Heart left ventricle (tissue), 16 donors: Measurements from ENCODE around the gene PLCB1. TPM values are rescaled to one million over a fixed set of nuclear protein-coding genes. Genes with fewer than 3 reads are reported as not detected.

Experiments used
- ATAC-seq, 4 donors: fragments of 200-7000 bp; cut with Tn5 transposase; one replicate each; pipeline ENCODE4 v1.9.1; 2020 to 2022; ENCODE audit warnings: moderate library complexity in 4 of 4, mild to moderate bottlenecking in 3 of 4, moderate number of reproducible peaks in 1 of 4
- DNase-seq, 5 donors: peaks; one replicate each; pipeline ENCODE4 v3.0.0-alpha.2; 2020
- H3K27ac ChIP-seq, 12 donors: fragments of 200-600 bp; sonication (generic) in 4 of 12; one replicate each; pipeline versions ENCODE4 v1.5.0 to v1.8.0; 2016 to 2022; ENCODE audit warnings: mild to moderate bottlenecking in 2 of 12
- H3K27me3 ChIP-seq, 9 donors: fragments of 200-600 bp; sonication (generic) in 2 of 9; one replicate each; pipeline versions ENCODE4 v1.5.1 to v1.8.0; 2016 to 2022; ENCODE audit warnings: mild to moderate bottlenecking in 3 of 9
- H3K36me3 ChIP-seq, 9 donors: fragments of 200-600 bp; sonication (generic) in 2 of 9; one replicate each; pipeline versions ENCODE4 v1.5.0 to v1.8.0; 2018 to 2022; ENCODE audit warnings: mild to moderate bottlenecking in 2 of 9
- H3K4me1 ChIP-seq, 12 donors: fragments of 200-600 bp; sonication (generic) in 4 of 12; one replicate each; pipeline versions ENCODE4 v1.5.0 to v1.8.0; 2016 to 2022; ENCODE audit warnings: mild to moderate bottlenecking in 3 of 12
- H3K4me3 ChIP-seq, 12 donors: fragments of 200-600 bp; sonication (generic) in 4 of 12; one replicate each; pipeline versions ENCODE4 v1.5.0 to v1.8.0; 2017 to 2022; ENCODE audit warnings: mild to moderate bottlenecking in 9 of 12, moderate library complexity in 4 of 12
- H3K9me3 ChIP-seq, 12 donors: fragments of 200-600 bp; sonication (generic) in 4 of 12; one replicate each; pipeline versions ENCODE4 v1.5.0 to v1.8.0; 2016 to 2022; ENCODE audit warnings: mild to moderate bottlenecking in 1 of 12
- CTCF ChIP-seq, 12 donors: fragments of 200-600 bp; sonication (generic) in 4 of 12; IDR thresholded peaks; one replicate each; pipeline versions ENCODE4 v1.5.0 to v1.8.0; 2018 to 2022; ENCODE audit warnings: antibody characterized with exemption in 12 of 12, mild to moderate bottlenecking in 5 of 12
- POLR2A ChIP-seq, 2 donors: fragments of 450-650 bp; IDR thresholded peaks; one replicate each; pipeline ENCODE4 v1.6.1; 2017; ENCODE audit warnings: antibody characterized with exemption in 2 of 2, mild to moderate bottlenecking in 2 of 2, moderate library complexity in 2 of 2
- WGBS, 4 donors: extraction: QIAGEN DNeasy Blood & Tissue Kit in 2 of 4; methylation state at CpG; one replicate each; pipeline versions ENCODE4 v1.1.5 to v1.1.7; 2013 to 2018; 5-methylcytosine and 5-hydroxymethylcytosine counted together
- intact Hi-C, 10 donors: fragments of 100-400 bp; cut with DNase I; formaldehyde crosslinking; loops; one replicate each; pipeline versions ENCODE4 v1.11.1 to v1.14.2; 2022
- polyA plus RNA-seq, 2 donors: library from polyadenylated mRNA; stranded (reverse); fragments of 200-250 nt; gene quantifications; one replicate each; pipeline ENCODE4 v1.2.3, GENCODE V29; 2013
- total RNA-seq, 9 donors: library from RNA; depleted of rRNA in 2 of 9; stranded (reverse); fragments of >200 nt in 2 of 9; fragmentation: NEBNext Ultra II Directional in 3 of 9; extraction: Animal tissue kit (Norgen Biotek cat#: 25700) in 3 of 9; gene quantifications; one replicate each; pipeline versions ENCODE4 v1.1.0 to v1.2.4, GENCODE V29; 2016 to 2023
- donor health status: ischemic (EF 13 %, LVEDD 7.1; RV severe dilation, severe dysfunction).
- donor health status: healthy with polysubstance abuse.
- donor health status: DM: no; HTN: yes; CAD: no.
- donor health status: DM: no; HTN: no; CAD: no.
- donor health status: ischemic (EF 25% LVEDD 6.9; RV normal size, moderate dysfunction).
- donor health status: ischemic (EF 25% LVEDD 5.7; RV mildly dilated, moderate dysfunction).
- donor health status: healthy.
- donor health status: DM: yes; HTN: yes; CAD: no.
- donor health status: ischemic (EF 35%, LVEDD 5.7; RV mildly dilated, moderate dysfunction).
- donor health status: nonischemic (EF 11% LVEDD 7.7; RV severe dilation, severe dysfunction).
- donor health status: DM: yes; HTN: yes; CAD: no.
- donor health status: PGD.
- donor health status: ischemic (EF 29% LVEDD 5.4; RV normal size, mild dysfunction).
- donor health status: nonischemic (EF 23%, LVEDD 6.1; RV moderate dilation, normal function).

The PLCB1 gene
- total and polyA plus RNA-seq, 11 donors: 2.5 to 12.1 (median 7.4) TPM

- H3K9me3 ChIP-seq: no peaks in the 10 kb centered on the region
- no peak overlapping the region for H3K4me3 ChIP-seq
- ATAC-seq (no peak), DNase-seq (no peak)
- no peak for TF ChIP-seq CTCF (IDR thresholded peaks at IDR 0.05)
- no peak for TF ChIP-seq POLR2A (IDR thresholded peaks at IDR 0.05)
- no peaks in the 10 kb centered on the region for H3K27me3 ChIP-seq
- intact Hi-C loops: loop anchor here in 1 of 10 donors (5.0 kb wide), 1 partner anchor 35 kb away; no protein-coding TSS in a partner anchor
- H3K4me1 ChIP-seq: peaks cover 0 to 12% (median 0%) of the 10 kb centered on the region in 12 donors
- H3K36me3 ChIP-seq: no peaks in the 10 kb centered on the region
- H3K27ac ChIP-seq: peak overlapping the region in 1 of 12 donors; percentile 36
- 76 to 83% (median 79%) methylated on average over 7 of the region's 7 CpGs for WGBS, 4 donors
Measured at GRCh38 chr20:8867038-8867740, 735.1 kb downstream of the PLCB1 start.

- no peak for DNase-seq
Measured at GRCh38 chr20:8870652-8871051, 738.6 kb downstream of the PLCB1 start.

GRCh38 chr20:8874437-8874836 lies 742.4 kb downstream of the PLCB1 start:
- H3K9me3 ChIP-seq: no peaks in the 10 kb centered on the region
- no peaks in the 10 kb centered on the region for H3K4me1 ChIP-seq
- 66 to 76% (median 67%) methylated on average over 1 of the region's 1 CpG for WGBS, 4 donors
- TF ChIP-seq POLR2A (IDR thresholded peaks at IDR 0.05): no peak
- TF ChIP-seq CTCF (IDR thresholded peaks at IDR 0.05): no peak
- H3K36me3 ChIP-seq: no peaks in the 10 kb centered on the region
- intact Hi-C loops: no loop called here
- no peaks in the 10 kb centered on the region for H3K27me3 ChIP-seq
- no peak for DNase-seq
- H3K4me3 ChIP-seq: no peak overlapping the region
- H3K27ac ChIP-seq: no peak overlapping the region
- no peak for ATAC-seq

More at GRCh38 chr20:8870652-8871051, 738.6 kb downstream of the PLCB1 start:
- WGBS, 4 donors: 78 to 93% (median 87%) methylated on average over 1 of the region's 1 CpG
- H3K27ac ChIP-seq: no peak overlapping the region
- H3K9me3 ChIP-seq: no peaks in the 10 kb centered on the region
- TF ChIP-seq POLR2A (IDR thresholded peaks at IDR 0.05) (no peak), CTCF (IDR thresholded peaks at IDR 0.05) (no peak)
- intact Hi-C loops: no loop called here
- no peak overlapping the region for H3K4me3 ChIP-seq
- no peaks in the 10 kb centered on the region for H3K36me3 ChIP-seq
- peaks cover 0 to 12% (median 0%) of the 10 kb centered on the region in 12 donors for H3K4me1 ChIP-seq
- ATAC-seq: no peak
- no peaks in the 10 kb centered on the region for H3K27me3 ChIP-seq

GRCh38 chr20:8875586-8875985 lies 743.5 kb downstream of the PLCB1 start:
- ATAC-seq: no peak
- TF ChIP-seq CTCF (IDR thresholded peaks at IDR 0.05) (no peak), POLR2A (IDR thresholded peaks at IDR 0.05) (no peak)
- Histone ChIP-seq H3K27ac (no peak overlapping the region), H3K27me3 (no peaks in the 10 kb centered on the region), H3K36me3 (no peaks in the 10 kb centered on the region), H3K4me3 (no peak overlapping the region), H3K9me3 (no peaks in the 10 kb centered on the region), H3K4me1 (no peaks in the 10 kb centered on the region)
- no peak for DNase-seq
- intact Hi-C loops: no loop called here
